GM21528 (cell line): Measurements from ENCODE around the gene CNTN5.
"Not testable (repeated sequence)": the region's sequence is repeated elsewhere in the genome, so short reads cannot be mapped to it uniquely, and the experiment has no call there.

Source experiments
- ATAC-seq: cut with Tn5 transposase; IDR thresholded peaks from one replicate; pipeline ENCODE4 v1.9.1; 2021; ENCODE audit warnings: mild to moderate bottlenecking, moderate library complexity; ENCODE audit not compliant: unreplicated experiment, low FRiP score

Gene CNTN5

GRCh38 chr11:99020352-99021225 is at the start of gene CNTN5:
Gene CNTN5 (plus strand): TSS chr11:99020949.
- no peak for ATAC-seq

- no peak for ATAC-seq
These were observed 41.5 kb upstream of the CNTN5 start for GRCh38 chr11:98979205-98979604.

- no peak for ATAC-seq
These were observed 4.9 kb upstream of the CNTN5 start for GRCh38 chr11:99015634-99016454.

DNA sequence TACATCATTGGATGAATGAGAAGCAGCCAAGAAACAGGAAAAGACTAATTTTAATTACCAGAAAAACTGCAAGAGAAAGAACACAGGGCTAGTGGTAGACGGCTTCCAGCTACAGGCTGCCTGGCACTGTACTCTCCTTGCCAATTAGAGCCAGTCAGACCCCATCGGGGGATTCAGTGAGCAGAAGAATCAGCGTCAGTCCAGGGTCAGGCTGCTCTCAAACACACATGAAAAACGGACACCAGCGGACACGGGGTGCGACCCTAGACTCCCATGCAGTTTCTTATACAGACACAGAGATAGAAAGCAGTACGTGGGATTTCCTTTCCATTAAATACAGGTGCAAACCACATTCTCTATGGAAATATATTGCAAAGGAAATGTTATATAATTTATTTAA is 1.1 kb upstream of the CNTN5 start:
- ATAC-seq, result no peak

DNA sequence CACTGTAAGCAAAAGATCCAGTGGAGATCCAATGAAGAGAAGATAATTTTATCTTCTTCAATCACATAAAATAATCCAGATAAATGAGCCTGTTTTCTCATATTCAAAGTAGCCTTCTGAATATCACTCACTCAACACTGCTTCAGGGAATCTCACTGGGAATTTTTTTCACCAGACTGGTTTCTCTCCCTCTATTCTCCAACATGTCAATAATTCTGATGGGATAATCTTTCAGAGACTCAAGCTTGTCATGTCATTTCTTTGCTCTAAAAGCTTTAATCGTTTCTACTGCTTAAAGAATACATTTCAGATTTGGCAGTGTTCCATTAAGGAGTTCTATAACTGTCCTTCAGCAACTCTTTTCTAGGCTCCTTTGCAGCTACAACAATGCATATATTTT is 16.3 kb downstream of the CNTN5 start:
- no peak for ATAC-seq

GRCh38 chr11:99063331-99063730 is 42.6 kb downstream of the CNTN5 start:
- ATAC-seq, result no peak

- ATAC-seq, result no peak
These were observed 44.4 kb downstream of the CNTN5 start for GRCh38 chr11:99065121-99065520.

- ATAC-seq, result no peak
These were observed 46.0 kb downstream of the CNTN5 start for GRCh38 chr11:99066618-99067317.

- ATAC-seq, result no peak
These were observed 48.1 kb downstream of the CNTN5 start for GRCh38 chr11:99068832-99069231.

DNA sequence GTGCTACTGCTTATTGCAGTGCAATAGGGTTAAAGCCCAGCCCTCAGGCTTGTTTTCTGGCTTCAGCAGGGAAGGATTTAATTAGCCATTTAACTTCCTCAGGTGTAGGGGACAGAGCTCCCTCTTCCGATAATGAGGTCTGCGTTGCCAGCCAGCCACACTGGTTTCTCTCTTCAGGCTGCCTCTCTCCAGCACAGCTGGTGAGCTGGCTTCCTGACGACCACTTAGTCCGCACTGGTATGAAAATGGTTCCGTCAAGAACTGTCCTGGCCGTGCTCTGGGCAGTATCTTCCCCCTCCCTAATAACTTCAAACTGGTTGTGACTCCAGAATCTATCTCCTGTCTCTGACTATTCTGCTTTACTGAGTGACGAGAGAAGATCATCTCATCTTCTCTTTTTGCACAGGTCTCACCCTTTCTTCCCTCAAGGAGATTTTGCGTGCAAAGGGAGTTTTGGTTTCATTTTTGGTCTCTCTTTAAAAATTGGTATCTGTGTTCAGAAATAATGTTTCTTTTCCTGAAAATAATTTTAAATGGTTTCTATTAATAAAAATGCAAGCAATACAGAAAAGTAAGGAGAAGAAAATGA is 49.2 kb downstream of the CNTN5 start:
- peak; percentile 90 for ATAC-seq

DNA sequence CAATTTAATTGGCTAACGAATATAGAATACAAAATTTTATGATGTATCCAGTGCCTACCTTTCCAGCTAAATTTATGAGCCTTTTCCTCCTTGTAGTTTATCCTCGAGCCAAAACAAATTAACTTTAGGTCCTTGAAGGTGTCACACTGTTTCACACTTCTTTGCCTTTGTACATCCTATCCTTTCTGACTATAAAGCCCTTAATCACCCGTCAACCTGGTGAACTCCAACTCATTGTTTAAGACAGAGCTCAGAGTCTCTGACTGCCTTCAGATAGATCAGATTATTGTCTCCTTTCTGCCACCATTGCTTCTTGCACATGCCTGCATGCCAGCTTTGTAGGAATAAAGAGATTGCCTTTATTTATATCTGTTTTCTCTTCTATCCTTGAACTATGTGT is 58.8 kb downstream of the CNTN5 start:
- ATAC-seq, result no peak

DNA sequence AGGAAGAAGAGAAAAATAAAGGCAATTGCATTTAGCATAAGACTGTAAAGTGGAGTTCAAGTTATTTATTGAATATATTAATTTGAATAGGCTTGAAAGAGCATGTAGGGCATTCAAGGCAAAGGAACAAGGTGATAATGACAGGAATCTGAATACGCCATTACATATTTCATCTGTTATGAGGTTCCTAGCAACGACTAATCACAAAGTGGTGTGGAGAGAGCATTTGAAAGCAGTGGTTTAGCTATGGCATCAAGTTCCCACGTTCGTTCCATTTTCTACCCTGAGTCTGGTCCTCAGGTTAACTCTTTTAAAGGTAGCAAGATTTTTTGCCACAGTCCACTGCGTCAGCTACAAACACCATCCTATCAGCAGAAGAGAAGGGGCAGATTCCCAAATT is 59.4 kb downstream of the CNTN5 start:
- ATAC-seq, result no peak

- ATAC-seq, result no peak
These were observed 77.5 kb downstream of the CNTN5 start for GRCh38 chr11:99098258-99098657.

DNA sequence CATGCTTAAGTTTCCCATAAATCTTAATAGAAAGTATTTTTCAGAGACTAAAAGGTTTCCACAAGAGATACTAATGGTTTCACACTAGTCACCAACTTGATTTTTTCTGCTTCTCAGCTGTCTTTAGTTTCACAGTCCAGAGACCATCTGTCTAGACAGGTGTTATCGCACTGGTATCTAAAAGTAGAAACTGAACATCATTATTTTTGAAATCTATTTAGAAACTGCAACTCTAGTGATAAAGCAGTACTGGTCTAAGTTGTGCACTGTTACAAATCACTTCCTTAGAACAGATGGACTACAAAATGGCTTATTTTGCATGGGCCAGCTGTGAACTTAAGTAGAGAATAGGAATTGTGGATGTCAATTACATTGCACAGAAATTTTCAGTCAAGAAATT is 78.0 kb downstream of the CNTN5 start:
- peak; percentile 99 for ATAC-seq

- no peak for ATAC-seq
These were observed 96.9 kb downstream of the CNTN5 start for GRCh38 chr11:99117603-99118002.

DNA sequence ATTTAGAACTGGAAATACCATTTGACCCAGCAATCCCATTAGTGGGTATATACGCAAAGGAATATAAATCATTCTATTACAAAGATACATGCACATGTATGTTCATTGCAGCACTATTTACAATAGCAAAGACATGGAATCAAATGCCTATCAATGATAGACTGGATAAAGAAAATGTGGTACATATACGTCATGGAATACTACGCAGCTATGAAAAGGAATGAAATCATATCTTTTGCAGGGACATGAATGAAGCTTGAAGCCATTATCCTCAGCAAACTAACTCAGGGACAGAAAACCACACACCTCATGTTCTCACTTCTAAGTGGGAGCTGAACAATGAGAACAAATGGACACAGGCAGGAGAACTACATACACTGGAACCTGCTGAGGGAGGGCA is 113.1 kb downstream of the CNTN5 start:
- ATAC-seq, result not testable (repeated sequence)

DNA sequence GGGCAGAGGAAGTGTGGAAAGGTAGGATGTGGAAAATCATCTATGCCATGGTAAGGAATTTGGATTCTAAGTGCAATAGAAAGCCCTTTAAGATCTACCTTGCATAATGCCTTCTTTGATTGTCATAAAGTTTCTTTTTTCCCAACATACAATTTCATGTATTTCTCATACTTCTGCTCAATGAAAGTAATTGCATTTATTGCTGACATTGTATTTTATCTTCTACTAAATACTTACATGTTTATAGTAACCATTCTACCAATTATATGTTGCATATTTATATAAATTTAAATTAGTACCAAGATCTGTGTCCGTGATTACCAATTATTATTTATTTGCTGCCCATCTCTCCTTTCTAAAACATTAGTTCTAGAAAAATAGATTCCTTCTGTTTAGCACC is 114.8 kb downstream of the CNTN5 start:
- ATAC-seq, result no peak

DNA sequence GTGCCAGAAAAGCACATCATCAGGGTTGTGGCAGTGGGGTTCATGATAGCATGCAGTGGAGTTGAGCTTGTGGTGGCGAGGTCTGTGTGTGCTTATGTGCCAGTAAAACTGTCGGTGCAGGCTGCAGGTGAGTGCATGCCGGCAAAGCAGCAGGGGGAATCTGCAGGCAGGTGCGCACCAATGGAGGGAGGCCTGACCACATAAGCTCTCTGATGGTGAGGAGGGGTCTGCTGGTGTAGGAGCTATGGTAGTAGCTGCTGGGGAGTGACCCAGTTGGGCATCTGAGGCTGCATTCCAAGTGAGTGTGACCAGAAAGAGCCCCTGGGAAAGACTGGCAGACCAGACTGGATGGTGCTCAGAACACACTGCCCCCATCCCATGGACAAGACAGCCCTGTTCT is 121.5 kb downstream of the CNTN5 start:
- no peak for ATAC-seq

DNA sequence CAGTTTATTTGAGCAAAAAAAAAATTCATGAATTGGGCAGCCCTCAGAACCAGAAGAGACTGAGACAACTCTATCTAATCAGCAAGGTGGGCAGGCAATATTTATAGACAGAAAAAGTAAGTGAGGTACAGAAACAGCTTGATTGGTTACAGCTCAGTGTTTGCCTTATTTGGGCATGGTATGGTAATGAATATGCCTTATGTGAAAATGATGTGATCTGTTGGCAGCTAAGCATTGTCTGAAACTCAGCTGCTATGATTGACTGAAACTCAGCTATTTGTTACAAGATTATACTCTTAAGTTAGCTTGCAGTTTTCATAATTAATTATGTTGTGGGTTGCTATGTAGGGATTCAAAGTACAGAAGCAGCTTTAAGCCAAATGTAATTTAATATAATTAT is 127.6 kb downstream of the CNTN5 start:
- ATAC-seq, result no peak

GRCh38 chr11:99154277-99154676 is 133.5 kb downstream of the CNTN5 start:
- ATAC-seq, result no peak

- no peak for ATAC-seq
These were observed 139.7 kb downstream of the CNTN5 start for GRCh38 chr11:99160447-99160846.
